Measurements from ENCODE around the gene SYT7.

DNA sequence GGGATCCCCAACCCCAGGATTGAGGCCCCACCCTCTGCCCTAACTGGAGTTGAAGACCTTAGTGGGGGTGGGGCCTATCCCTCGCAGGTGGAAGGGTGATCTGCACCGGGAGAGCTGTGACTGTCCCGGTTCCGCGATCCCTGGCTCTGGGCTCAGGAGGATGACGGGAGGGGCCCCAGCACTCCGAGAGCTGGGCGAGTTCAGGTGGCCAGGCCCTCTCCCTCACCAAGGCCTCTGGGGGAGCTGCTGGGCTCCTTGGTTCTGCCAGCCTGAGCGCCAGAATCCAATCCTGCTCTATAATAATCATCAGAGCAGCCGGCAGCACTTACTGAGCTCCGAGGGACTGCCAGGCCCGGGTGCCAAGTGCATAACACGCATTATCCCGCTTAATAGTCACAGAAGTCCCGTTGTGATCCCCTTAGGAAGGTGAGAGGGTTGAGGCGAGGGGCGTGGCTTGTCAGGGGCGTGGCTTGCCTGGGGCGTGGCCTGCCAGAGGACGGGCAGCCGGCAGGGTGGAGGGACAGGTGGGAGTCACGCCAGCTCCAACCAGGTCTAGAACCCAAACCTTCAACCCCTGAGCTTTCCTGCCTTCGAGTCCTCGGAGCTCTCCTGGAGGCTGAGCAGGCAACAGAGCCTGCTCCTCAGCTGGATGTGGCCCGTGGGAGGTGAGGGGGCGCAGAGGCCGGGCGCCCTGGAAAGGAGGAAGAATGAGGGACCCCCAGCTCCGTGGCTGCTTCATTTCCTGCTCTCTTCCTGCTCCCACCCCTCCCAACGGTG lies 7.3 kb upstream of the SYT7 start:
- TF ChIP-seq TAF1 (IDR thresholded peaks at IDR 0.05; ENCODE audit: low read depth, low read length) (no peak), POLR2A (IDR thresholded peaks at IDR 0.05; ENCODE audit: low read depth, low read length) (no peak), POLR2AphosphoS5 (IDR thresholded peaks at IDR 0.05; ENCODE audit: low read depth, low read length) (no peak), PAX5 (IDR thresholded peaks at IDR 0.05; ENCODE audit: insufficient read depth, low read length, severe bottlenecking) (no peak), POU2F2 (IDR thresholded peaks at IDR 0.05; ENCODE audit: low read depth, low read length) (no peak)

Measured in GM12891 (cell line).